Endothelial cell (in vitro differentiated cells): ENCODE measurements around the gene PLXNC1. TPM values are rescaled to one million over a fixed set of nuclear protein-coding genes. Genes with fewer than 3 reads are reported as not detected.

Source experiments
- DNase-seq: peaks from one replicate; pipeline ENCODE4 v3.0.0; 2021; ENCODE audit warnings: low spot score
- H3K27ac Mint-ChIP-seq: one replicate; pipeline ENCODE4 v1.8.0; 2021; ENCODE audit warnings: mixed read lengths, inconsistent platforms; ENCODE audit not compliant: unreplicated experiment
- H3K27me3 Mint-ChIP-seq: one replicate; pipeline ENCODE4 v1.8.0; 2021; ENCODE audit warnings: mild to moderate bottlenecking, moderate library complexity, mixed read lengths, inconsistent platforms; ENCODE audit not compliant: unreplicated experiment
- H3K36me3 Mint-ChIP-seq: one replicate; pipeline ENCODE4 v1.8.0; 2021; ENCODE audit warnings: mild to moderate bottlenecking, low read depth, mixed read lengths, inconsistent platforms; ENCODE audit not compliant: unreplicated experiment
- H3K4me1 Mint-ChIP-seq: one replicate; pipeline ENCODE4 v1.8.0; 2021; ENCODE audit warnings: mild to moderate bottlenecking, mixed read lengths, inconsistent platforms; ENCODE audit not compliant: unreplicated experiment
- H3K4me3 Mint-ChIP-seq: one replicate; pipeline ENCODE4 v1.8.0; 2021; ENCODE audit warnings: mild to moderate bottlenecking, mixed read lengths, inconsistent platforms; ENCODE audit not compliant: unreplicated experiment
- H3K9me3 Mint-ChIP-seq: one replicate; pipeline ENCODE4 v1.8.0; 2021; ENCODE audit warnings: mixed read lengths, inconsistent platforms; ENCODE audit not compliant: unreplicated experiment
- total RNA-seq: library from RNA; stranded (reverse); fragmentation: NEBNext Ultra II Directional; extraction: Animal tissue kit (Norgen Biotek cat#: 25700); gene quantifications from one replicate; pipeline ENCODE4 v1.2.1, GENCODE V29; 2021; ENCODE audit not compliant: unreplicated experiment
- TF ChIP-seq, protein P1 (sequence below): fragments of 200-600 bp; sonication (generic); IDR thresholded peaks from one replicate; pipeline ENCODE4 v1.5.0; 2021; ENCODE audit warnings: antibody characterized with exemption; ENCODE audit not compliant: unreplicated experiment

The PLXNC1 gene
- total RNA-seq, 1 donor from 2014 or later = 1.1 TPM

DNA sequence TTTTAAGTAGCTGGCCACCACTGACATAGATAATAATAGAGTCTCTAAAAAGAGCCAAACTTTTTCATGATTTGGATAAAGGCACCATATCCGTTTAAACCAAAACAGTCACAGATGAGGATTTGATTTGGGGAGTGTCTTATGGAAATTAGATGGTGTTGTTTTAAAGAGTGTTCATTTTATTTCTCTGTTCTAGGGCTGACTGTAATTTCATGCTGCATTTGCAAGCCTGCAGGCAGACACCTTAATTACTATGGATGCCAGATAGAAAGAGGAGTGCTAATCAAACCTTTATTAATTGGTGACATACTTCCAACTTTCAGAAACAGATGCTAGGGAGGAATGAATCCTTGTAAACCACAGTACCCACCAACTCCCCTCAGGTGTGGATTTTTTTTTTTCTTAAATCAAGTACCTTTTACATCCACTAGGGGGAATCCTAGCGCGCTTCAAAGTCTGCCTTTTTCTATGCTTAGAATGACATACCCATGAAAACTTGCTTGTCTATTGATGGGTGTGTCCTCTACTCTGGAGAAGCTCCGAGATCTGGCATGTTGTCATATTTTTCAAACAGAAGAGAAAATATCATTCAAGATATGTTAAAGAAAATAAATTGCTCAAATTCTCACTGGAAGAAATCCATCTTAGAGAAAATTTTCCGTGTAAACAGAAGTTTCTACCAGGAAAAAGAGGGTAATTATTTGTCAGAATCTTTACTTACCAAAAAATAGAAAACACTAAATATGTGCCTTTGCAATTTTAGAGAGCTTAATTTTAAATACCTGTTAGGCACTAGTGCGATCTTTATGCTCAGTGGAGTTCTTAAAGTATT, 14.2 kb upstream of the PLXNC1 start:
- TF ChIP-seq, protein P1, sequence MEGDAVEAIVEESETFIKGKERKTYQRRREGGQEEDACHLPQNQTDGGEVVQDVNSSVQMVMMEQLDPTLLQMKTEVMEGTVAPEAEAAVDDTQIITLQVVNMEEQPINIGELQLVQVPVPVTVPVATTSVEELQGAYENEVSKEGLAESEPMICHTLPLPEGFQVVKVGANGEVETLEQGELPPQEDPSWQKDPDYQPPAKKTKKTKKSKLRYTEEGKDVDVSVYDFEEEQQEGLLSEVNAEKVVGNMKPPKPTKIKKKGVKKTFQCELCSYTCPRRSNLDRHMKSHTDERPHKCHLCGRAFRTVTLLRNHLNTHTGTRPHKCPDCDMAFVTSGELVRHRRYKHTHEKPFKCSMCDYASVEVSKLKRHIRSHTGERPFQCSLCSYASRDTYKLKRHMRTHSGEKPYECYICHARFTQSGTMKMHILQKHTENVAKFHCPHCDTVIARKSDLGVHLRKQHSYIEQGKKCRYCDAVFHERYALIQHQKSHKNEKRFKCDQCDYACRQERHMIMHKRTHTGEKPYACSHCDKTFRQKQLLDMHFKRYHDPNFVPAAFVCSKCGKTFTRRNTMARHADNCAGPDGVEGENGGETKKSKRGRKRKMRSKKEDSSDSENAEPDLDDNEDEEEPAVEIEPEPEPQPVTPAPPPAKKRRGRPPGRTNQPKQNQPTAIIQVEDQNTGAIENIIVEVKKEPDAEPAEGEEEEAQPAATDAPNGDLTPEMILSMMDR = peak; percentile 98
- Mint-ChIP-seq H3K27me3 (peaks cover 3% of the 10 kb centered on the region), H3K36me3 (no peaks in the 10 kb centered on the region), H3K4me3 (no peak overlapping the region), H3K4me1 (no peaks in the 10 kb centered on the region), H3K27ac (no peak overlapping the region), H3K9me3 (no peaks in the 10 kb centered on the region)
- peak; percentile 24 for DNase-seq

DNA sequence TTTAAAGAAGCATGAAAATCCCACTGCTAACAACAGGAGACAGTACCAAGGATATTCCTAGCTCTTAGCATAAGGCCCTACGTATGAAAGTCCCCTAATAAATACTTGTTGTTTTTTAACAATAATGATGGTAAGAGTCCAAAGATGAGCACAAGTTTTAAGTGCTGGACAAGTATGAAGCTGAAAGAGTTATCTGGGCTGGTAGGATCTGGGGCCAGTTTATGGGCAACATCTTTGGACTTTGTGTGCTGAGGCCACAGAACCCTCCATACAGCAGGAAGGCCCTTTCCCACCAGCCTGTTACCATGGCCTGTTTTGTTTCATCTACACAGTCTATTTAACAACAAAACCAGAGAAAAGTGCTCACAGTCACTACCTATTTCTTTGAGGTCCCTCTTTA, 12.5 kb upstream of the PLXNC1 start:
- TF ChIP-seq, protein P1 = no peak
- no peak overlapping the region for H3K27ac Mint-ChIP-seq
- H3K4me1 Mint-ChIP-seq = no peaks in the 10 kb centered on the region
- H3K9me3 Mint-ChIP-seq = no peaks in the 10 kb centered on the region
- peaks cover 4% of the 10 kb centered on the region for H3K36me3 Mint-ChIP-seq
- no peak overlapping the region for H3K4me3 Mint-ChIP-seq
- peaks cover 6% of the 10 kb centered on the region for H3K27me3 Mint-ChIP-seq
- no peak for DNase-seq

DNA sequence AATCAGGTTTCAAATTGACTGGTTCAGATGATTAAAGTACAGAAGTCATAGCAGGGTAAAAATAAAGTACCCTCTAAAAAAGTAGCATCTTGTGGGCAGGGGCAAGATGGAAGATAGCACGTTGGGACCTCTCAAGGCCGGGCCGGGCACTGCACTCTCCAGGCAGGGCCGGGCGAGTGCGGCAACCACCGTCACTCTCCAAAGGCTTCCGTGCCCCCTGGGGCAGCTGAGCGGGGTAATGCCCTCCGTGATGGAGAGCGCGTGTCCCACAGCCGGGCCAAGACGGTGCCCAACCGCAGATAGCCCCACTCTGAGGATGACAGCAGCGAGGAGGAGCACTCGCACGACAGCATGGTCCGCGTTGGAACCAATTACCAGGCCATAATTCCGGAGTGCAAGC, 8.6 kb upstream of the PLXNC1 start:
- no peak for DNase-seq
- H3K4me3 Mint-ChIP-seq = no peak overlapping the region
- no peaks in the 10 kb centered on the region for H3K9me3 Mint-ChIP-seq
- H3K27me3 Mint-ChIP-seq = peaks cover 6% of the 10 kb centered on the region
- H3K27ac Mint-ChIP-seq = no peak overlapping the region
- no peaks in the 10 kb centered on the region for H3K4me1 Mint-ChIP-seq
- H3K36me3 Mint-ChIP-seq = peaks cover 4% of the 10 kb centered on the region
- TF ChIP-seq, protein P1 = no peak

DNA sequence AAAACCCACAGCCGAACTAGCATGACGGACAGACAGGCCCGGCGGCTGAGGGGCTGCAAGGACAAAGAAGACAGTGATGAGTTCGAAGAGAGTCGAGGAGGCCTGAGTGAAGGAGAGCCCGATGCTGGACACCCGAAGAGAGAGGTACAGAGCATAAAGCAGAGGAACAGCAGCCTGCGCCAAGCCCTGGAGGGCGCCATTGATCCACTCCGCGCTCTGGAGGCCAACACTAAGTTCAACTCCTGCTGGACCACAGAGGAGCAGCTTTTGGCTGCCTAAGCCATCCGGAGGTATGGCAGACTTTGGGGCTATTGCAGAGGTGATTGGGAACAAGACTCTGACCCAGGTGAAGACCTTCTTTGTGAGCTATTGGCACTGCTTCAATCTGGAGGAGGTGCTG, 7.8 kb upstream of the PLXNC1 start:
- Mint-ChIP-seq H3K9me3 (no peaks in the 10 kb centered on the region), H3K36me3 (peaks cover 4% of the 10 kb centered on the region), H3K27me3 (peaks cover 6% of the 10 kb centered on the region), H3K4me1 (no peaks in the 10 kb centered on the region), H3K27ac (no peak overlapping the region), H3K4me3 (no peak overlapping the region)
- TF ChIP-seq, protein P1 = no peak
- peak; percentile 51 for DNase-seq

DNA sequence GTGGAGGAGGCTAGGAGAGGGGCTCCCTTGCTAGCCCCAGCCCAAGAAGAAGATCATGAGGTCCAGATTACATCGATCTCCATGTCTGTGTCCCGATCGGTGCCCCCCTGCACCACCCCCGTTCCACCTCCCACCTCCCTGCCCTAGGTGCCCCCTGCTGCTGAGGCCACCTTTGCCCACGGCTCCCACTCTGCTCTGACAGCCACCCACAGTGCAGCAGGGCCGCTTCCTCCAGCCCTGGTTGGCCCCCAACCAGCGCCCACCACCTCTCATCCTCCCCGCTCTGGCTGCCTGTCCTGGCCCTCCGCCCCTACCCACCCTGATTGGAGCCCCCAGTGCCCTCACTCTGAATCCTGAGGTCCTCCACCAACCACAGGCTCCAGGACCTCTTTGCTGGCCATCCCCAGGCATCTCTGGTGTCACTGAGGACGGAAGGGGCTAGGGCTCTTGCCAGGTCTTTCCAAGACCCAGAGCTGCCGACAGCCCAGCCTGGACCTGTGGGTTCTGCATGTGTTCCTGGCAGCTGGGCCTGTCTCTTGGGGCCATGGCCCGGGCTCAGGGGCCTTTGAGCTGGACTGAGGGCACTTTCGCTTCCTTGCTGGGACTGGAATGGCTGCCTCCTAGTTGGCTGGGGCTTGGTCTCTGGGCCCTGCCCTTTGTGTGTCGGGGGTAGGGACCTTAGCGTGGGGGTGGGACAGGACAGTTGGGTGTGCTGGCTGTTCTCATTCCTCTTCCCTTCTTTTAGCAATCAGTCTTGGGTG, 7.2 kb upstream of the PLXNC1 start:
- H3K4me1 Mint-ChIP-seq = no peaks in the 10 kb centered on the region
- H3K4me3 Mint-ChIP-seq = no peak overlapping the region
- peaks cover 4% of the 10 kb centered on the region for H3K36me3 Mint-ChIP-seq
- no peak overlapping the region for H3K27ac Mint-ChIP-seq
- no peaks in the 10 kb centered on the region for H3K9me3 Mint-ChIP-seq
- peaks cover 6% of the 10 kb centered on the region for H3K27me3 Mint-ChIP-seq
- no peak for DNase-seq
- TF ChIP-seq, protein P1 = no peak
